WERI-Rb-1 (cell line): ENCODE results near the gene SLAMF7.

Experiments used
- DNase-seq: peaks from one replicate; pipeline ENCODE4 v3.0.0-alpha.2; 2020
- H3K27ac ChIP-seq: fragments of 250-450 bp; sonication (Bioruptor Pico); 2 replicates; pipeline ENCODE4 v1.5.1; 2020; ENCODE audit warnings: mild to moderate bottlenecking, moderate library complexity
- H3K27me3 ChIP-seq: fragments of 250-450 bp; sonication (Bioruptor Pico); 2 replicates; pipeline ENCODE4 v1.5.1; 2021; ENCODE audit warnings: mild to moderate bottlenecking, low read depth, moderate library complexity; ENCODE audit not compliant: insufficient read depth, severe bottlenecking
- H3K36me3 ChIP-seq: fragments of 250-450 bp; sonication (Bioruptor Pico); 2 replicates; pipeline ENCODE4 v1.5.1; 2020; ENCODE audit warnings: mild to moderate bottlenecking, moderate library complexity
- H3K4me3 ChIP-seq: 2 replicates; pipeline ENCODE4 v1.5.1; 2011; ENCODE audit warnings: low read depth, mild to moderate bottlenecking, control low read depth, low read length
- H3K9me3 ChIP-seq: fragments of 250-450 bp; sonication (Bioruptor Pico); 2 replicates; pipeline ENCODE4 v1.5.1; 2021; ENCODE audit warnings: mild to moderate bottlenecking, moderate library complexity; ENCODE audit not compliant: severe bottlenecking
- TF ChIP-seq, protein P1 (sequence below): IDR thresholded peaks from 2 replicates; pipeline ENCODE4 v1.5.1; 2011; ENCODE audit warnings: low read depth, mild to moderate bottlenecking, control low read depth, inconsistent platforms, low read length

Gene SLAMF7

GRCh38 chr1:160716013-160716412, 23.0 kb upstream of the SLAMF7 start:
- Histone ChIP-seq H3K27ac (no peak overlapping the region), H3K4me3 (no peak overlapping the region), H3K9me3 (no peaks in the 10 kb centered on the region), H3K27me3 (peaks cover 93% of the 10 kb centered on the region), H3K36me3 (no peaks in the 10 kb centered on the region)
- DNase-seq = no peak
- TF ChIP-seq, protein P1, sequence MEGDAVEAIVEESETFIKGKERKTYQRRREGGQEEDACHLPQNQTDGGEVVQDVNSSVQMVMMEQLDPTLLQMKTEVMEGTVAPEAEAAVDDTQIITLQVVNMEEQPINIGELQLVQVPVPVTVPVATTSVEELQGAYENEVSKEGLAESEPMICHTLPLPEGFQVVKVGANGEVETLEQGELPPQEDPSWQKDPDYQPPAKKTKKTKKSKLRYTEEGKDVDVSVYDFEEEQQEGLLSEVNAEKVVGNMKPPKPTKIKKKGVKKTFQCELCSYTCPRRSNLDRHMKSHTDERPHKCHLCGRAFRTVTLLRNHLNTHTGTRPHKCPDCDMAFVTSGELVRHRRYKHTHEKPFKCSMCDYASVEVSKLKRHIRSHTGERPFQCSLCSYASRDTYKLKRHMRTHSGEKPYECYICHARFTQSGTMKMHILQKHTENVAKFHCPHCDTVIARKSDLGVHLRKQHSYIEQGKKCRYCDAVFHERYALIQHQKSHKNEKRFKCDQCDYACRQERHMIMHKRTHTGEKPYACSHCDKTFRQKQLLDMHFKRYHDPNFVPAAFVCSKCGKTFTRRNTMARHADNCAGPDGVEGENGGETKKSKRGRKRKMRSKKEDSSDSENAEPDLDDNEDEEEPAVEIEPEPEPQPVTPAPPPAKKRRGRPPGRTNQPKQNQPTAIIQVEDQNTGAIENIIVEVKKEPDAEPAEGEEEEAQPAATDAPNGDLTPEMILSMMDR = no peak

DNA sequence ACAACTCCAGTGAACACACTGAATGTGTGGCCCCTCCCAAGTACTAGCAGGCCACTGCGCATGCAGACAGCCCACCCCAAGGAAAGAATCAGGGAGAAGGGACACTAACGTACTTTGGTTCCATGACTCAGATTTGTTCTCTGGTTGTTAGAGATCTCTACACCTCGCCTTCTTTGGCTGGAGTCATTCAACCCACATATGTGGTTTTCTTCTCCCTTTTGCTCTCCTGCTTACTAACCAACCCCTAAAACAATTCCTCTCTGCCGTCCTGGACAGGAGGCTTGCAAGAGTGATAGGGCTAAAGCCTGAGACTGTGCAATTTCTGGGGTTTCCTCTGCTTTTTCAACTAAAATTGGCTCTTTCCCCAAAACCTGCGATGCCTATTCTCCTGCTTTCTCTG, 21.7 kb upstream of the SLAMF7 start:
- Histone ChIP-seq H3K36me3 (no peaks in the 10 kb centered on the region), H3K27ac (no peak overlapping the region), H3K27me3 (peaks cover 93% of the 10 kb centered on the region), H3K9me3 (peaks cover 7% of the 10 kb centered on the region), H3K4me3 (no peak overlapping the region)
- DNase-seq = no peak
- TF ChIP-seq, protein P1 = no peak

- Histone ChIP-seq H3K27ac (no peak overlapping the region), H3K36me3 (no peaks in the 10 kb centered on the region), H3K4me3 (no peak overlapping the region), H3K9me3 (peaks cover 7% of the 10 kb centered on the region), H3K27me3 (peaks cover 93% of the 10 kb centered on the region)
- TF ChIP-seq, protein P1 = no peak
- DNase-seq = no peak
Measured at GRCh38 chr1:160718210-160718609, 20.8 kb upstream of the SLAMF7 start.

DNA sequence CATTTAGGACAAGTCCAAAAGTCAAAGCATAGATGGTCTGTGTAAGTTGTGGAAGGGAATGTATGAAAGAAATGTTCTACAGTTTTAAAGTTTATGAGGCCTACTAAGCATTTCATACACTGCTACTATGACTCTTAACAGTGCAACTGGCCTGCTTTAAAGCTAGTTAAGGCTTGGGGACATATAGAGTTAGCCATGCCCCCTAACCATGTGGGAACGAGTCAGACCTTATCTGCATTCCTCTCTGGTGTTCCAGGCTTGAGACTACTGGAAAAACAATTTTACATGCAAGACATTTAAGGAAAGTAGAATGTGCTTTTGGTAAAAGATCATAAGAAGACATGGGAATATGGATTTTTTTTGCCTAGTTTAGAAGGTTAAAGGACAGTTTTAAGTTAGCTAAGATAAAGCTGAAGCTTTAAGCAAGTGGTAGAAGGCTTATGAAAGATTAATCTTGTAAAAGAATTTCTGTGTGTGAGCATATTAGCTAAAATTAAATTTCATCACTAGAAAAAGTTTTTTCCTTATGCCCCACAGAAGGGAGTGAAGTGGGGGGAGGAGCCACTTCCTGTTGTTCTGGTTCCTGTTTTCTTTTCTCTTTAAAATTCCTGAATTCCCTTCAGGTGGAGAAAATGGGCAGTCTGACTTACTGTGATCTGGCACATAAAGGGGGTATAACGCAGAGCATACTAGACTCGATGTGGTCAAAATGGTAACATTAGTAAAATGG, 18.5 kb upstream of the SLAMF7 start:
- TF ChIP-seq, protein P1 = no peak
- H3K27ac ChIP-seq = no peak overlapping the region
- no peak overlapping the region for H3K4me3 ChIP-seq
- peaks cover 7% of the 10 kb centered on the region for H3K9me3 ChIP-seq
- H3K36me3 ChIP-seq = no peaks in the 10 kb centered on the region
- H3K27me3 ChIP-seq = peaks cover 98% of the 10 kb centered on the region
- no peak for DNase-seq

DNA sequence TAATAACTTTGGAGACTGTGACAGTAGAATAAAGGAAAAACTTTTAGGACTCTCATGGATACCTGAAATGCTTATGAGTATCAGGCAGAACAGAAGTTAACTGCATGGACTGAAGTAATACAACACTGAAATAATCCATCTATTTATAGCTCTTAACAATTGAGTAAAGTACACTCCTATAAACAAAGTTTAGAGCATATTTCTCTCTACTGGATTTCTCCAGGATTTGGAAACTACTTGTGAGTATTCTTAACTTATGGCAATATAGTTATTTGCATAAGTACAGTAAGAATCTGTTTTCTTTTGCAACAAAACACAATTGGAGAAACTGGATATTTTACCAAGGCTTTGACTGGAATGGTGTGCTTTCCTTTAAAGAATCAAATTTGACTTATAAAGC, 17.6 kb upstream of the SLAMF7 start:
- peaks cover 7% of the 10 kb centered on the region for H3K9me3 ChIP-seq
- H3K4me3 ChIP-seq = no peak overlapping the region
- TF ChIP-seq, protein P1 = no peak
- no peak overlapping the region for H3K27ac ChIP-seq
- DNase-seq = no peak
- H3K27me3 ChIP-seq = peaks cover 98% of the 10 kb centered on the region
- no peaks in the 10 kb centered on the region for H3K36me3 ChIP-seq

DNA sequence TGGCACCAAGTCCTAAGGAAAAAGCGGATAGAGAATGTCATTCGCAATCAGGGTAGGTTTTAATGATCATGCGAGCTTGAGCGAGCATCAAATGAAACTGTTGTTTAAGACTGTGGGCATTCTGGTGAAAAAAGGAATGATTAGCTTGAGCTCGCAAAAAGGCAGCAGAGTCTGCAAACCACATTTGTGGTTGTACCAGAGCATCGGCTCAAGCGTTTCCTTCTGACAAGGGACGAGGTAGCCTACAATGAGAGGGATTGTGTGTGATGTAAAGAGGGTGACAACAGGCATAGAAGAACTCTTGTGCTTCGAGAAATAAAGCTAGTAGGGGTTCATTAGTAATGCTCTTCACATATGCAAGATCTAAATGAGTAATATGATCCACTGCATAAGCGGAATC, 16.3 kb upstream of the SLAMF7 start:
- no peak for DNase-seq
- Histone ChIP-seq H3K27ac (no peak overlapping the region), H3K9me3 (peaks cover 7% of the 10 kb centered on the region), H3K27me3 (peaks cover 98% of the 10 kb centered on the region), H3K36me3 (no peaks in the 10 kb centered on the region), H3K4me3 (no peak overlapping the region)
- TF ChIP-seq, protein P1 = no peak
